CD4-positive, alpha-beta T cell (primary cell): Measurements from ENCODE around the gene THSD1. TPM values are rescaled to one million over a fixed set of nuclear protein-coding genes. Genes with fewer than 3 reads are reported as not detected.

Experiments used
- ATAC-seq: fragments of 200-7000 bp; cut with Tn5 transposase; one replicate; pipeline ENCODE4 v1.10.0; 2022; ENCODE audit warnings: mild to moderate bottlenecking; ENCODE audit not compliant: poor library complexity
- CTCF ChIA-PET: fragments of 350-600 bp; sonication (Branson Sonifier 250); formaldehyde crosslinking; loops from one replicate; lab custom pipeline; 2021; ENCODE audit warnings: antibody characterized with exemption, inconsistent platforms; lab: Charles Lee
- POLR2A ChIA-PET: fragments of 350-600 bp; sonication (Branson Sonifier 250); formaldehyde crosslinking; loops from one replicate; lab custom pipeline; 2021; ENCODE audit warnings: antibody characterized with exemption, inconsistent platforms; lab: Charles Lee
- DNase-seq, 14 experiments: peaks; one replicate each; pipeline ENCODE4 v3.0.0-alpha.2; 2013 to 2020; ENCODE audit warnings: mixed read lengths in 2 of 14
- H3K27ac ChIP-seq, 2 donors: one replicate each; pipeline versions ENCODE4 v1.5.1 to v1.7.0; 2013; ENCODE audit warnings: low read length in 2 of 2, low read depth in 1 of 2, mild to moderate bottlenecking in 1 of 2
- H3K27me3 ChIP-seq, 2 experiments: 1 replicate in 1 of 2; 2 replicates in 1 of 2; pipeline versions ENCODE4 v1.6.1 to v1.7.0; 2013; ENCODE audit warnings: low read length in 2 of 2, control low read depth in 1 of 2, mild to moderate bottlenecking in 1 of 2, moderate library complexity in 1 of 2; ENCODE audit not compliant: insufficient read depth in 2 of 2, control insufficient read depth in 1 of 2
- H3K36me3 ChIP-seq: one replicate; pipeline ENCODE4 v1.6.1; 2013; ENCODE audit warnings: low read length, control low read depth; ENCODE audit not compliant: insufficient read depth
- H3K4me1 ChIP-seq: one replicate; pipeline ENCODE4 v1.6.1; 2013; ENCODE audit warnings: low read length, control low read depth; ENCODE audit not compliant: insufficient read depth
- H3K4me3 ChIP-seq: one replicate; pipeline ENCODE4 v1.5.1; 2013; ENCODE audit warnings: mild to moderate bottlenecking, low read length, moderate library complexity
- H3K9me3 ChIP-seq, 2 experiments: 1 replicate in 1 of 2; 2 replicates in 1 of 2; pipeline versions ENCODE4 v1.6.1 to v1.7.0; 2013; ENCODE audit warnings: low read length in 2 of 2, mild to moderate bottlenecking in 2 of 2, control low read depth in 1 of 2, moderate library complexity in 1 of 2; ENCODE audit not compliant: control insufficient read depth in 1 of 2, insufficient read depth in 1 of 2
- H3K27ac Mint-ChIP-seq: one replicate; pipeline ENCODE4 v1.8.0; 2020; ENCODE audit warnings: mixed read lengths
- H3K27me3 Mint-ChIP-seq: one replicate; pipeline ENCODE4 v1.8.0; 2021; ENCODE audit warnings: mixed read lengths
- H3K36me3 Mint-ChIP-seq: one replicate; pipeline ENCODE4 v1.8.0; 2021; ENCODE audit warnings: low read depth, mixed read lengths
- H3K4me1 Mint-ChIP-seq: one replicate; pipeline ENCODE4 v1.8.0; 2021; ENCODE audit warnings: low read depth, mixed read lengths
- H3K4me3 Mint-ChIP-seq: one replicate; pipeline ENCODE4 v1.8.0; 2020; ENCODE audit warnings: mild to moderate bottlenecking, mixed read lengths
- H3K9me3 Mint-ChIP-seq: one replicate; pipeline ENCODE4 v1.8.0; 2020; ENCODE audit warnings: mixed read lengths
- CTCF ChIP-seq: fragments of 200-600 bp; IDR thresholded peaks from one replicate; pipeline ENCODE4 v1.8.0; 2022; ENCODE audit warnings: antibody characterized with exemption, mild to moderate bottlenecking
- intact Hi-C, 2 experiments: fragments of 100-400 bp; cut with DNase I in 1 of 2; cut with micrococcal nuclease in 1 of 2; formaldehyde crosslinking; loops; one replicate each; pipeline versions ENCODE4 v1.15.1 to v1.9.0; 2023 to 2025; cut with DNase I, micrococcal nuclease
- total RNA-seq, 174 experiments: library from RNA in 2 of 174; stranded (reverse) in 2 of 174; gene quantifications; one replicate each; pipeline ENCODE4 v1.2.3 and lab custom pipeline; 2021 to 2026

Gene THSD1
- total RNA-seq, 2 experiments from 2014 or later: 0.53 to 0.60 TPM

- Histone ChIP-seq H3K27ac (peak within 1 kb of the TSS; percentile 82 to 88), H3K36me3 (peaks cover 9% of the 10 kb centered on the region), H3K4me3 (peak within 1 kb of the TSS; percentile 83), H3K9me3 (no peaks in the 10 kb centered on the region), H3K27me3 (no peaks in the 10 kb centered on the region), H3K4me1 (peaks cover 13% of the 10 kb centered on the region)
- peak within 1 kb of the TSS; percentile 97 for H3K4me3 Mint-ChIP-seq
- H3K36me3 Mint-ChIP-seq: peaks cover 32% of the 10 kb centered on the region
- H3K9me3 Mint-ChIP-seq: no peaks in the 10 kb centered on the region
- no peak for TF ChIP-seq CTCF
- ChIA-PET CTCF (no interaction called here), POLR2A (interaction anchor here (0.7 to 1.6 kb wide), 4 partner anchors 18 to 630 kb away, joined by 3 to 7 read pairs (median 4); partner anchors contain the start of gene SUGT1)
- ATAC-seq (peak; percentile 78), DNase-seq (peak; percentile 82 to 97 (median 92))
- peaks cover 38% of the 10 kb centered on the region for H3K4me1 Mint-ChIP-seq
- H3K27ac Mint-ChIP-seq: peak within 1 kb of the TSS; percentile 98
- intact Hi-C loops: loop anchor here (1.0 to 10.0 kb wide), 12 partner anchors 162 to 1000 kb away; partner anchors contain the start of genes INTS6 (in 2 of the 2), SUGT1 (in 2 of the 2), ALG11 (in 1 of the 2) and ATP7B (in 1 of the 2)
- no peaks in the 10 kb centered on the region for H3K27me3 Mint-ChIP-seq
Observed at GRCh38 chr13:52454820-52455676, 49.1 kb upstream of the THSD1 start, which contains the start of gene CKAP2. CKAP2 (plus strand) TSS chr13:52455478; CDS start chr13:52455557, 79 bp downstream.

DNA sequence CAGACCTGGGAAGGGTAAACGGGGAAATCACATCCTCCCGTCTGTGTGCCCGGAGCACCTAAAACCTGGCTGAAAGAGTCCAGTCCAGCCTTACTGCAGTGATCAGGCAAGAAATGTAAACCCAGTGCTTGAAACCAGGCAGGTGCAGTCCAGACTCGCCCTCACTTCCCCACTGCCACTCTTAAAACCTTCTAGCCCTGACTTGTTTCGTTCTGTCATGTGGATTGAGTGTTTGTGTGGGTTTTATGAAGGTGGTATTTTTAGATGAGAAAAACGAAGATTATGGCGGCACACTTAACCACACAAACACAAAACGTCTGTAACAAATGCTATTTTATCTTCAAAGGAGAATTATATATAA, 48.5 kb upstream of the THSD1 start:
- Histone ChIP-seq H3K27ac (peak overlapping the region; percentile 82 to 88), H3K27me3 (no peaks in the 10 kb centered on the region), H3K4me1 (peaks cover 13% of the 10 kb centered on the region), H3K36me3 (peaks cover 5% of the 10 kb centered on the region), H3K9me3 (no peaks in the 10 kb centered on the region), H3K4me3 (peak overlapping the region; percentile 83)
- peak; percentile 11 for ATAC-seq
- no peaks in the 10 kb centered on the region for H3K27me3 Mint-ChIP-seq
- ChIA-PET CTCF (no interaction called here), POLR2A (no interaction called here)
- no peak for TF ChIP-seq CTCF
- H3K9me3 Mint-ChIP-seq: no peaks in the 10 kb centered on the region
- peak overlapping the region; percentile 98 for H3K27ac Mint-ChIP-seq
- peak in 7 of 14 experiments; percentile 2 to 63 (median 21) for DNase-seq
- H3K36me3 Mint-ChIP-seq: peaks cover 32% of the 10 kb centered on the region
- H3K4me1 Mint-ChIP-seq: peaks cover 42% of the 10 kb centered on the region
- H3K4me3 Mint-ChIP-seq: peak overlapping the region; percentile 97
- intact Hi-C loops: loop anchor here (2.0 to 10.0 kb wide), 8 partner anchors 162 to 1000 kb away; partner anchors contain the start of genes INTS6 (in 2 of the 2), SUGT1 (in 2 of the 2), NEK3 (in 1 of the 2) and WDFY2 (in 1 of the 2)

- Histone ChIP-seq H3K4me3 (no peak overlapping the region), H3K9me3 (no peaks in the 10 kb centered on the region), H3K27ac (no peak overlapping the region), H3K36me3 (peaks cover 4% of the 10 kb centered on the region), H3K27me3 (no peaks in the 10 kb centered on the region), H3K4me1 (peaks cover 29% of the 10 kb centered on the region)
- no peak for DNase-seq
- TF ChIP-seq CTCF: no peak
- intact Hi-C loops: loop anchor here (5.0 to 10.0 kb wide), 6 partner anchors 200 to 998 kb away; partner anchors contain the start of genes INTS6 (in 2 of the 2), NEK3 (in 1 of the 2), SUGT1 (in 1 of the 2) and WDFY2 (in 1 of the 2)
- no peak for ATAC-seq
- Mint-ChIP-seq H3K4me3 (peak overlapping the region; percentile 71), H3K36me3 (peaks cover 26% of the 10 kb centered on the region), H3K9me3 (no peaks in the 10 kb centered on the region), H3K27me3 (no peaks in the 10 kb centered on the region), H3K4me1 (peaks cover 57% of the 10 kb centered on the region), H3K27ac (peak overlapping the region; percentile 98)
- ChIA-PET CTCF (no interaction called here), POLR2A (interaction anchor here (0.7 kb wide), 1 partner anchor 623 kb away, joined by 3 read pairs; no protein-coding TSS in a partner anchor)
Observed at GRCh38 chr13:52452470-52452869, 46.5 kb upstream of the THSD1 start.
